Loucy (cell line): Measurements from ENCODE around the gene CYB5A.

Experiments used
- H2AFZ ChIP-seq: fragments of 200-600 bp; sonication (generic); 2 replicates; pipeline ENCODE4 v1.6.0; 2016; ENCODE audit warnings: antibody characterized with exemption, mild to moderate bottlenecking, low read length, moderate library complexity
- H3F3A ChIP-seq: fragments of 200-600 bp; 2 replicates; pipeline ENCODE4 v1.6.0; 2016; ENCODE audit warnings: antibody characterized with exemption, low read depth, mild to moderate bottlenecking
- H3K27me3 ChIP-seq: fragments of 200-600 bp; sonication (generic); 2 replicates; pipeline ENCODE4 v1.6.1; 2014; ENCODE audit warnings: low read length, mild to moderate bottlenecking; ENCODE audit not compliant: insufficient read depth, poor library complexity, severe bottlenecking
- H3K36me3 ChIP-seq: fragments of 200-600 bp; sonication (generic); 2 replicates; pipeline ENCODE4 v1.6.1; 2016; ENCODE audit warnings: low read length; ENCODE audit not compliant: insufficient read depth
- H3K4me1 ChIP-seq: fragments of 200-600 bp; sonication (generic); 2 replicates; pipeline ENCODE4 v1.5.1; 2014; ENCODE audit warnings: low read length, mild to moderate bottlenecking; ENCODE audit not compliant: insufficient read depth, poor library complexity, severe bottlenecking
- H3K4me2 ChIP-seq: fragments of 200-600 bp; sonication (generic); 2 replicates; pipeline ENCODE4 v1.6.0; 2014; ENCODE audit warnings: antibody characterized with exemption, low read length, low read depth, mild to moderate bottlenecking; ENCODE audit not compliant: poor library complexity, severe bottlenecking
- H3K4me3 ChIP-seq: fragments of 200-600 bp; sonication (generic); 2 replicates; pipeline ENCODE4 v1.5.1; 2014; ENCODE audit warnings: low read length, mild to moderate bottlenecking, mixed read lengths; ENCODE audit not compliant: poor library complexity, severe bottlenecking
- H3K79me2 ChIP-seq: fragments of 200-600 bp; sonication (generic); 2 replicates; pipeline ENCODE4 v1.6.1; 2014; ENCODE audit warnings: low read length; ENCODE audit not compliant: insufficient read depth
- H3K9ac ChIP-seq: fragments of 200-600 bp; sonication (generic); 2 replicates; pipeline ENCODE4 v1.6.0; 2014; ENCODE audit warnings: mild to moderate bottlenecking, low read depth, low read length, moderate library complexity; ENCODE audit not compliant: poor library complexity, severe bottlenecking
- H3K9me2 ChIP-seq: fragments of 200-600 bp; sonication (generic); replicated peaks from 2 replicates; pipeline ENCODE4 v1.6.1; 2016; ENCODE audit warnings: low read depth, low read length, mixed read lengths
- H3K9me3 ChIP-seq: fragments of 200-600 bp; sonication (generic); 2 replicates; pipeline ENCODE4 v1.6.1; 2014; ENCODE audit warnings: mild to moderate bottlenecking, antibody characterized with exemption, low read length, low read depth; ENCODE audit not compliant: insufficient read depth
- H4K20me1 ChIP-seq: fragments of 200-600 bp; sonication (generic); 2 replicates; pipeline ENCODE4 v1.6.0; 2014; ENCODE audit warnings: antibody characterized with exemption, low read length, mild to moderate bottlenecking; ENCODE audit not compliant: insufficient read depth, poor library complexity, severe bottlenecking
- CTCF ChIP-seq: fragments of 200-600 bp; sonication (generic); conservative IDR thresholded peaks from 2 replicates; pipeline ENCODE4 v1.5.1; 2014; ENCODE audit warnings: mild to moderate bottlenecking, antibody characterized with exemption, low read length
- EZH2phosphoT487 ChIP-seq: fragments of 200-600 bp; IDR thresholded peaks from 2 replicates; pipeline ENCODE4 v1.6.1; 2018; ENCODE audit warnings: antibody characterized with exemption, mild to moderate bottlenecking, moderate library complexity, borderline replicate concordance

CYB5A gene

DNA sequence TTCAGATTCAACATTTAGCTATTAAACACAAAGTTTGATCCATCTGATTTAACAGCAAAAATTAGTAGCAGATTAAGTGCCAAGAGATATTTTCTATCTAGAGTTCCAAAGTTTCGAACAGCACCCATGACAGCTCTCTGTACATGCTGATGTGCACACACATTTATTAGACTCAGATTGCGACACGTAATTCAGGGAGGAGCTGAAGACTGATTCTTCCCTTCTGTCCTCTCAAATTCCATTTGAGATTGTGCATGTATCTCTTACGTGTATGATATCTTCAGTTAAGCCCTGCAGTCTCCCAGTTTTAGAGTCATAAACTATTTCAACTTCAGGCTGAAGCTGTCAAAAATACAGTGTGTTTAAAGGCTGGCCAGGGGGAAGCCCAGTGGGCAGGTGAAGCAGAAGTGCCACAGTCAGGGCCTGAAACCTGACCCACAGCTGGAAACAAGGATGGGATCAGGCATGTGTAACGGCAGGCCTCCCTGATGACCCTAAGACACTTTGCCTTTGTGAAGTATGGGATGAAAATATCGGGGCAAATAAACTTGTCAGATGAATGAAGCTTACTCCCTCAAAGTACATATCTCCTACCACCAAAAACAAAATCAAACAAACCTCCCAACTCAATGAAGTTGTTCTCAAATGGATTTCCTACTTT lies 30.6 kb downstream of the CYB5A start:
- H3K9me2 ChIP-seq, result no peaks in the 10 kb centered on the region
- no peaks in the 10 kb centered on the region for H3F3A ChIP-seq
- TF ChIP-seq EZH2phosphoT487 (no peak), CTCF (no peak)
- H3K4me3 ChIP-seq, result no peak overlapping the region
- H3K4me2 ChIP-seq, result no peak overlapping the region
- H4K20me1 ChIP-seq, result no peaks in the 10 kb centered on the region
- no peaks in the 10 kb centered on the region for H3K79me2 ChIP-seq
- no peak overlapping the region for H2AFZ ChIP-seq
- H3K27me3 ChIP-seq, result no peaks in the 10 kb centered on the region
- no peak overlapping the region for H3K9ac ChIP-seq
- no peaks in the 10 kb centered on the region for H3K4me1 ChIP-seq
- peaks cover 47% of the 10 kb centered on the region; the same call in 1 of the 2 replicates for H3K36me3 ChIP-seq
- H3K9me3 ChIP-seq, result no peaks in the 10 kb centered on the region

DNA sequence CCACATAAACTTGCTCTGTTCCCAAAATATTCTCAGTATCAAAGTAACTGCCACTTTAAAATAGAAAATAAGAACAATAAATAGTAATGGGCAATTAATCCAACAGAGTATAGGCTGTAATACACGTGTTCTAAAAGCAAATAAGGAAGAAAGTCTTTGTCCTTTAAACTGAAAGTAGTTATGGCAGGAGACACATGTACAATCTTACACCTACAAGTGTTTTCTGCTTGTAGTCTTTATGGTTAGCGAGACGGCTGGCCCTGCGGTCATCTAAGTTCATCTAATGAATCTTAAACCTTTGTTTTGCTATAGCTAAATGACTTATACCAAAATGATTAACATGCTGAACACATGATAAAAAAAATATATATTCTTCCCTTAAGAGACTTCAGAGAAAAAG lies 32.4 kb downstream of the CYB5A start:
- Histone ChIP-seq H3K36me3 (peaks cover 49% of the 10 kb centered on the region; the same call in 1 of the 2 replicates), H2AFZ (no peak overlapping the region), H3K4me3 (no peak overlapping the region), H3K4me1 (no peaks in the 10 kb centered on the region), H3K27me3 (no peaks in the 10 kb centered on the region), H4K20me1 (no peaks in the 10 kb centered on the region), H3K9me3 (no peaks in the 10 kb centered on the region), H3K9me2 (no peaks in the 10 kb centered on the region), H3K4me2 (no peak overlapping the region), H3K9ac (no peak overlapping the region), H3K79me2 (no peaks in the 10 kb centered on the region), H3F3A (no peaks in the 10 kb centered on the region)
- TF ChIP-seq EZH2phosphoT487 (no peak), CTCF (no peak)

- Histone ChIP-seq H3K4me3 (no peak overlapping the region), H3K9me3 (no peaks in the 10 kb centered on the region), H2AFZ (no peak overlapping the region), H4K20me1 (no peaks in the 10 kb centered on the region), H3K4me1 (no peaks in the 10 kb centered on the region), H3K27me3 (no peaks in the 10 kb centered on the region), H3K36me3 (peaks cover 55% of the 10 kb centered on the region; the same call in 1 of the 2 replicates), H3F3A (no peaks in the 10 kb centered on the region), H3K79me2 (no peaks in the 10 kb centered on the region), H3K9ac (no peak overlapping the region), H3K4me2 (no peak overlapping the region), H3K9me2 (no peaks in the 10 kb centered on the region)
- TF ChIP-seq EZH2phosphoT487 (no peak), CTCF (no peak)
Measured at GRCh38 chr18:74257083-74257482, 34.7 kb downstream of the CYB5A start.
